Hepatocyte (in vitro differentiated cells): ENCODE measurements around the gene C10orf62.

Experiments used
- EZH2 ChIP-seq: fragments of 200-600 bp; sonication (generic); IDR thresholded peaks from 2 replicates; pipeline ENCODE4 v1.6.1; 2016; ENCODE audit warnings: antibody characterized with exemption, mild to moderate bottlenecking, borderline replicate concordance
- TF ChIP-seq, protein P1 (sequence below): fragments of 200-600 bp; sonication (generic); IDR thresholded peaks from 2 replicates; pipeline ENCODE4 v1.5.1; 2016; ENCODE audit warnings: antibody characterized with exemption, mild to moderate bottlenecking; ENCODE audit not compliant: poor library complexity

DNA sequence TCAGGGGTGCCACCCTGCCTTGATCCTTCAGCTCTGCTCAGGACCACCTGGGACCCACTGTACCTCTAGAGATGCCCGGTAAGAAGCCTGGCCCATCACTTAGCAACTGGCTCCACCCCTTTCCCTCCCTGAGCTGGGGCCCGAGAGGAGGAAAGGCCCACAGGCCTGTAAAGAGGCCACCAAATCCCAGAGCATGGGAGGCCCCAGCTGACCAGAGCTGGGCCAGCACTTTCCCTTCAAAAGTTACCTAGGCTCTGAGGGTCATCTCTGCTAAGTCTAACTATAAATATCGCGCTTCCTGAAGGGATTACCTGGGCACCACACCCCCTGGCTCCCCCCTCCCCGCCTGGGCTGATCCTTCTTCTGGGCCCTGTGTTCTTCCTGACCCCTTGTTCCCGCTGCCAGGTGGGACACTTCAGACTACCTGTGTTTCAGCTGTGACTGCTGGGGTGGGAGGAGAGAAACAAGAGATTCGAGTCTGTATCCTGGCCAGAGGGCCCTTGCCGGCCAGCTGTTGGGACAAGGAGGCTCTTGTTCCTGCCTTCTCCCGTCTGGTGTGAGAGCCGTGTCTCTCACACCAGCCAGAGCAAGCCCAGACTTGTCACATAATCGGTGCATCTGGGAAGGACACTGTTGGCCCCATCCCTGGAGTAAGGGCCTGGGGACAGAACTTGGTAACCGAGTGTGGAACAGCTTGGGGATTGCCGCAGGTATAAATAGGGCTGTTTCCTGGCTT, 39.8 kb upstream of the C10orf62 start:
- TF ChIP-seq EZH2 = no peak
- TF ChIP-seq, protein P1, sequence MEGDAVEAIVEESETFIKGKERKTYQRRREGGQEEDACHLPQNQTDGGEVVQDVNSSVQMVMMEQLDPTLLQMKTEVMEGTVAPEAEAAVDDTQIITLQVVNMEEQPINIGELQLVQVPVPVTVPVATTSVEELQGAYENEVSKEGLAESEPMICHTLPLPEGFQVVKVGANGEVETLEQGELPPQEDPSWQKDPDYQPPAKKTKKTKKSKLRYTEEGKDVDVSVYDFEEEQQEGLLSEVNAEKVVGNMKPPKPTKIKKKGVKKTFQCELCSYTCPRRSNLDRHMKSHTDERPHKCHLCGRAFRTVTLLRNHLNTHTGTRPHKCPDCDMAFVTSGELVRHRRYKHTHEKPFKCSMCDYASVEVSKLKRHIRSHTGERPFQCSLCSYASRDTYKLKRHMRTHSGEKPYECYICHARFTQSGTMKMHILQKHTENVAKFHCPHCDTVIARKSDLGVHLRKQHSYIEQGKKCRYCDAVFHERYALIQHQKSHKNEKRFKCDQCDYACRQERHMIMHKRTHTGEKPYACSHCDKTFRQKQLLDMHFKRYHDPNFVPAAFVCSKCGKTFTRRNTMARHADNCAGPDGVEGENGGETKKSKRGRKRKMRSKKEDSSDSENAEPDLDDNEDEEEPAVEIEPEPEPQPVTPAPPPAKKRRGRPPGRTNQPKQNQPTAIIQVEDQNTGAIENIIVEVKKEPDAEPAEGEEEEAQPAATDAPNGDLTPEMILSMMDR = no peak
